ENCODE data around the gene NEAT1. TPM values are rescaled to one million over a fixed set of nuclear protein-coding genes. Genes with fewer than 3 reads are reported as not detected.
"Not testable (repeated sequence)": the region's sequence is repeated elsewhere in the genome, so short reads cannot be mapped to it uniquely, and the experiment has no call there.

Gene NEAT1
- total RNA-seq, 1 donor from 2014 or later, result 28.7 TPM

DNA sequence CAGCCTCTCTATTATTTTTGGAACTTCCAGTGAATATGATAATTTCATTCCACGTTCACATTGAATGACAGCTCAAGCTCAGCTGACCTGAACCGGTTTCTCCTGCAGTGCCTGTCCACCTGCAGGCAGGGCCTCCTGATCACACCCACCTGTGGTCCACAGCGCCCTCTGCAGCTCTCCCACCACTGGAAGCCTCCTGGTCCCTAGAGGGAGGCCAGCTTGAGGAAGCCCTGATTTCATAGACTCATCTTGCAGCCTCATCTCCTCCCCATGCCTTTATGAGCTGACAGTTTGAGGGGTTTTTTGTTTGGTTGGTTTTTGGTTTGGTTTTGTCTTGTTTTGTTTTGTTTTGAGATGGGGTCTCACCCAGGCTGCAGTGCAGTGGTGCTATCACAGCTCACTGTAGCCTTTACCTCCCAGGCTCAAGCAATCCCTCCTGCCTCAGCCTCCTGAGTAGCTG, 46.3 kb downstream of the NEAT1 start:
- Histone ChIP-seq H3K4me3 (ENCODE audit: low read depth, low read length) (no peak overlapping the region), H3K36me3 (ENCODE audit: control insufficient read depth, insufficient read depth, low read length) (no peaks in the 10 kb centered on the region), H3K27me3 (ENCODE audit: control insufficient read depth, insufficient read depth, low read length) (no peaks in the 10 kb centered on the region)
- TF ChIP-seq, protein P1, sequence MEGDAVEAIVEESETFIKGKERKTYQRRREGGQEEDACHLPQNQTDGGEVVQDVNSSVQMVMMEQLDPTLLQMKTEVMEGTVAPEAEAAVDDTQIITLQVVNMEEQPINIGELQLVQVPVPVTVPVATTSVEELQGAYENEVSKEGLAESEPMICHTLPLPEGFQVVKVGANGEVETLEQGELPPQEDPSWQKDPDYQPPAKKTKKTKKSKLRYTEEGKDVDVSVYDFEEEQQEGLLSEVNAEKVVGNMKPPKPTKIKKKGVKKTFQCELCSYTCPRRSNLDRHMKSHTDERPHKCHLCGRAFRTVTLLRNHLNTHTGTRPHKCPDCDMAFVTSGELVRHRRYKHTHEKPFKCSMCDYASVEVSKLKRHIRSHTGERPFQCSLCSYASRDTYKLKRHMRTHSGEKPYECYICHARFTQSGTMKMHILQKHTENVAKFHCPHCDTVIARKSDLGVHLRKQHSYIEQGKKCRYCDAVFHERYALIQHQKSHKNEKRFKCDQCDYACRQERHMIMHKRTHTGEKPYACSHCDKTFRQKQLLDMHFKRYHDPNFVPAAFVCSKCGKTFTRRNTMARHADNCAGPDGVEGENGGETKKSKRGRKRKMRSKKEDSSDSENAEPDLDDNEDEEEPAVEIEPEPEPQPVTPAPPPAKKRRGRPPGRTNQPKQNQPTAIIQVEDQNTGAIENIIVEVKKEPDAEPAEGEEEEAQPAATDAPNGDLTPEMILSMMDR (IDR thresholded peaks at IDR 0.05; ENCODE audit: insufficient read depth, low read length, poor library complexity, severe bottlenecking), result peak; percentile 72
- DNase-seq (ENCODE audit: low read depth), result no peak

DNA sequence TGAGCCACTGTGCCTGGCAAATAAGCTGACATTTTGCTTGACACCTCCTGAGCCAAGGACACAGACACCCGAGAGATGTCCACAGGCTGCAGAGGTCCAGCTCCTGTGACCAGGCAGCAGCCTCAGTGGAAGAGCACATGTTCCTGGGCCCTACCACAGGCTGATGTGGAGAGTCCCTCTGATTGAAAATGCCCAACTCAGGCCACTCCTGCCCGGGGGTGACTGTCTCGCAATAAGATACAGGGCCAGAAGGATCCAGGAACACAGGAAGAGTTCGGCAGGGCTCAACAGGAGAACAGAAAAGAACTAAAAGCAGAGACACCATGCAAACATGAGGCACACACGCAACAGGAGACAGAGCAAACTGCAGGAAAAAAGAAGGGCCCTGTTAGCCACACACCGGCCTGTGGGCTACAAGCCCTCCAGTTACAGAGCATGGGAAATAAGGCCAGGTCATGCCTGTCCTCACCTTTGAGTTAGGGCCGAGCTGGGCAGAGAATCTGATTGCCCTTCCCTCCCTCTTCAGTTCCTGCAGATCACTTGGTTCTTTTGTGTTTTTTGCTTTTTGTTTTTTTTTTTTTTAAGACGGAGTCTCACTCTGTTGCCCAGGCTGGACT, 47.9 kb downstream of the NEAT1 start:
- Histone ChIP-seq H3K4me3 (ENCODE audit: low read depth, low read length) (no peak overlapping the region), H3K27me3 (ENCODE audit: control insufficient read depth, insufficient read depth, low read length) (no peaks in the 10 kb centered on the region), H3K36me3 (ENCODE audit: control insufficient read depth, insufficient read depth, low read length) (no peaks in the 10 kb centered on the region)
- TF ChIP-seq, protein P1 (IDR thresholded peaks at IDR 0.05; ENCODE audit: insufficient read depth, low read length, poor library complexity, severe bottlenecking), result no peak
- DNase-seq (ENCODE audit: low read depth), result no peak

DNA sequence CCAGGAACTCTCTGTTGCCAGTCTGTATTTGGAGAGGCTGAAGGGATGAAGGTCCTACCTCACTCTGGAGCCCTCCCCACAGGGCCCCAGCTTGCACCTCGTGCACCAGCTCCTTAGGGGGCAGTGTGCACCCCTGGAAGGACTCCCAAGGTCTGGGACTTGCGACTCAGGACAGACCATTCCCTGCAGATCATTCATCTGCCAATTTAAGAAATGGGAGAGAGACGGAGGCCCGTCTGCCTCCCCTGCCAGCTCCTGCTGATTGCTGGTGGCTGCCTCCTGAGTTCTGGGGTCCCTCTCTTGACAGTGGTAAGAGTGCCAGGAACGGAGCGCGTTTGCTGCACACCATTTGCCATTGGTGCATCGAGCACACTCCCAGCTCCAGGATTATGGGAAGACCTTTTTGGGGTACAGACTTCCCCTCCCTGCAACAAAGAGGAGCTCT, 48.9 kb downstream of the NEAT1 start:
- Histone ChIP-seq H3K4me3 (ENCODE audit: low read depth, low read length) (no peak overlapping the region), H3K36me3 (ENCODE audit: control insufficient read depth, insufficient read depth, low read length) (no peaks in the 10 kb centered on the region), H3K27me3 (ENCODE audit: control insufficient read depth, insufficient read depth, low read length) (no peaks in the 10 kb centered on the region)
- no peak for DNase-seq (ENCODE audit: low read depth)
- TF ChIP-seq, protein P1 (IDR thresholded peaks at IDR 0.05; ENCODE audit: insufficient read depth, low read length, poor library complexity, severe bottlenecking), result peak; percentile 52

DNA sequence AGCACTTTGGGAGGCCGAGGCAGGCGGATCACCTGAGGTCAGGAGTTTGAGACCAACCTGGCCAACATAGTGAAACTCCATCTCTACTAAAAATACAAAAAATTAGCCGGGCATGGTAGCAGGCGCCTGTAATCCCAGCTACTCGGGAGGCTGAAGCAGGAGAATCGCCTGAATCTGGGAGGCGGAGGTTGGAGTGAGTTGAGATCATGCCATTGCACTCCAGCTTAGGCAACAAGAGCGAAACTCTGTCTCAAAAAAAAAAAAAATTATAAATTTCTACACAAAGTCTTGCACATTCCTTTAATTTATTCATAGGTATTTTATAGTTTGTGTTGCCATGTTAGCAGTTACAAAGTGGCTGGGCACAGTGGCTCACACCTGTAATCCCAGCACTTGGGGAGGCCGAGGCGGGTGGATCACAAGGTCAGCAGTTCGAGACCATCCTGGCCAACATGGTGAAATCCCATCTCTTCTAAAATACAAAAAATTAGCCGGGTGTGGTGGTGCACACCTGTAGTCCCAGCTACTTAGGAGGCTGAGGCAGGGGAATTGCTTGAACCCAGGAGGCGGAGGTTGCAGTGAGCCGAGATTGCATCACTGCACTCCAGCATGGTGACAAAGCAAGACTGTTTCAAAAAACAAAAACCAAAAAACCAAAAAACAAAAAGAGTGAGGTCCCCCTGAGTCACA, 50.1 kb downstream of the NEAT1 start:
- not testable (repeated sequence) for H3K27me3 ChIP-seq (ENCODE audit: control insufficient read depth, insufficient read depth, low read length); H3K36me3 ChIP-seq (ENCODE audit: control insufficient read depth, insufficient read depth, low read length); DNase-seq (ENCODE audit: low read depth); H3K4me3 ChIP-seq (ENCODE audit: low read depth, low read length)

DNA sequence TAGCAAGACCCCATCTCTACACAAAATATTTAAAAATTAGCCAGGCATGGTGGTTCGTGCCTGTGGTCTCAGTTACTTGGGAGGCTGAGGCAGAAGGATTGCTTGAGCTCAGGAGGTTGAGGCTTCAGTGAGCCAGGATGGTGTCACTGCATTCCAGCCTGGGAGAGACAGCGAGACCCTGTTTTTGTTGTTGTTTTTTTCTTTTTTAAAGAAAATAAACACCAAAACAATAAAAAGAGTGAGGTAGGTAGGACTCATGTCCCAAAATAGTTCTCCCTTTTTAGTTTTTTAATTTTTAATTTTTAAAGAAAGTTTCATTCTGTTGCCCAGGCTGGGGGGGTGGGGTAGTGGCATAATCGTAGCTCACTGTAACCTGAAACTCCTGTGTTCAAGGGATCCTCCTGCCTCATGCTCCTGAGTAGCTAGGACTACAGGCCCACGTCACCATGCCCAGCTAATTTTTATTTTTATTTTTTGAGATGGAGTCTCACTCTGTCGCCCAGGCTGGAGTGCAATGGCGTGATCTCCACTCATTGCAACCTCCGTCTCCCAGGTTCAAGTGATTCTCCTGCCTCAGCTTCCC, 50.8 kb downstream of the NEAT1 start:
- H3K36me3 ChIP-seq (ENCODE audit: control insufficient read depth, insufficient read depth, low read length), result no peaks in the 10 kb centered on the region
- TF ChIP-seq, protein P1 (IDR thresholded peaks at IDR 0.05; ENCODE audit: insufficient read depth, low read length, poor library complexity, severe bottlenecking), result no peak
- H3K4me3 ChIP-seq (ENCODE audit: low read depth, low read length), result no peak overlapping the region
- DNase-seq (ENCODE audit: low read depth), result no peak
- no peaks in the 10 kb centered on the region for H3K27me3 ChIP-seq (ENCODE audit: control insufficient read depth, insufficient read depth, low read length)

DNA sequence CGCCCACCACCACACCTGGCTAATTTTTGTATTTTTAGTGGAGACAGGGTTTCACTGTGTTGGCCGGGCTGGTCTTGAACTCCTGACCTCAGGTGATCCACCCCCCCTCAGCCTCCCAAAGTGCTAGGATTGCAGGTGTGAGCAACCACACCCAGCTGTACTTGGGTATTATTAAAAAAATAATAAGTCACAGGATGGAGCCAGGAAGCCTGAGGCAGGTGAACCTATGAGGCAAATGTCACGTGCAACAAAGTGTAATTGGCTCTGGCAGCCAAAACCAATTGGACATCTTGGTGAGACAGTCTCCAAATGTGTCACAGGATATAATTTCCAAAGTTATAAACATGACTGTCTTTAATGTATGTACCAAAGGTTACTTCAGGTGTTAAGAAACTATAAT, 52.3 kb downstream of the NEAT1 start:
- TF ChIP-seq, protein P1 (IDR thresholded peaks at IDR 0.05; ENCODE audit: insufficient read depth, low read length, poor library complexity, severe bottlenecking), result no peak
- no peak for DNase-seq (ENCODE audit: low read depth)
- Histone ChIP-seq H3K4me3 (ENCODE audit: low read depth, low read length) (no peak overlapping the region), H3K36me3 (ENCODE audit: control insufficient read depth, insufficient read depth, low read length) (no peaks in the 10 kb centered on the region), H3K27me3 (ENCODE audit: control insufficient read depth, insufficient read depth, low read length) (no peaks in the 10 kb centered on the region)
